Measurements from ENCODE around the gene PSMA6. TPM values are rescaled to one million over a fixed set of nuclear protein-coding genes. Genes with fewer than 3 reads are reported as not detected.

The PSMA6 gene
- 148 TPM for total RNA-seq

GRCh38 chr14:35292051-35292769, at the start of gene PSMA6:
Gene PSMA6 (plus strand): TSS chr14:35292382. CDS start chr14:35292477, 95 bp downstream.

Other genes with a start within 250 kb of the PSMA6 start
- gene FAM177A1, start 246.1 kb upstream of the PSMA6 start, total RNA-seq = 25.8 TPM
- gene PPP2R3C, start 170.4 kb upstream of the PSMA6 start, total RNA-seq = 26.6 TPM
- 18.4 TPM for gene PRORP, start 169.8 kb upstream of the PSMA6 start, total RNA-seq
- gene NFKBIA, start 112.4 kb downstream of the PSMA6 start, total RNA-seq = 209 TPM
- not detected for gene INSM2, start 241.8 kb downstream of the PSMA6 start, total RNA-seq

Measured in metanephros (tissue), 1 donor.